Breast epithelium (tissue), 3 donors: ENCODE results near the gene SNX33.

Experiments used
- CTCF ChIP-seq, 3 donors: fragments of 450-650 bp; IDR thresholded peaks; one replicate each; pipeline ENCODE4 v1.5.1; 2016 to 2017; ENCODE audit warnings: antibody characterized with exemption in 3 of 3, mild to moderate bottlenecking in 3 of 3, moderate library complexity in 3 of 3
- POLR2A ChIP-seq: fragments of 450-650 bp; IDR thresholded peaks from one replicate; pipeline ENCODE4 v1.6.1; 2016; ENCODE audit warnings: antibody characterized with exemption, mild to moderate bottlenecking, moderate library complexity

- TF ChIP-seq CTCF (IDR thresholded peaks at IDR 0.05): no peak
- no peak for TF ChIP-seq POLR2A
Observed at GRCh38 chr15:75656813-75657212, 9.1 kb downstream of the SNX33 start.
